Mammary epithelial cell (primary cell): ENCODE results near the gene QRFP.

Source experiments
- EZH2 ChIP-seq: IDR thresholded peaks from 2 replicates; pipeline ENCODE4 v1.6.1; 2012; ENCODE audit warnings: low read length, inconsistent platforms, borderline replicate concordance
- TF ChIP-seq, protein P1 (sequence below), 2 donors: IDR thresholded peaks in 1 of 2; conservative IDR thresholded peaks in 1 of 2; 2 replicates each; pipeline ENCODE4 v1.5.1; 2011 to 2012; ENCODE audit warnings: inconsistent platforms in 2 of 2, low read length in 2 of 2, mild to moderate bottlenecking in 2 of 2, control low read depth in 1 of 2, low read depth in 1 of 2; ENCODE audit not compliant: insufficient read depth in 1 of 2; ENCODE audit errors: extremely low read depth in 1 of 2

DNA sequence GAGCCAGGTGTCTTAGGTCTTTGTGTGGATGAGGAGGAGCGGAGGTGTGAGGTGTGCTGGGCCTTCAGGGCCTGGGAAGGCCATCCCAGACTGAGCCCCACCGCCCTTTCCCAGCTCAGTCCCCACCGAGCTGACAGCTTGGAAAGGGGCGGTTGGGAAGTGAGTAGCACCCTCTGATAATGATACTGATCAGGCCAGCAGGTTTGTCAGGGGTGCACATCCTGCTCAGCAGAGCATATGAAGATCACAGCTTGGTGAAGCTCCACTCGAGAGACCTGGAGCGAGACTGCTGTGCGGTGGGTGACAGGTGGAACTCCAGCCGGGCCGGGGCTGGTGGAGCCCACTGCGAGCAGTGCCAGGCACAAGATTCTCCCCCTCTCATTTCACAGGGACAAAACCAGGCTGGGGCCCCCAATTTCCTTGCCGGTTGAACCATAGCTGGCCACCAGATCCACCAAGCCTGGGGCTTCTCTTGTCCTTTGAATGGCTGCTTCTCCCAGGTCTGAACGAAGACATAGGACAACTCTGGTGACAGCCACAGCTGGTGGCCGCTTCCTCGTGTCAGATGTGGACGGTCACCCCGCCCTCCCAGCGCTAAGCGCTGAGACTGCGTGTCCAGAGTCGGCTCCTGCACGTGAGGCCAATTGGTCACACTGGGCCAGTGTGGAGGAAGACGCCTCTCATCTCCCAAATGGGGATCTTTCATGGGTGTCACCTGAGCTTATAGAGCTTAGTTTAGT is 8.3 kb downstream of the QRFP start:
- TF ChIP-seq, protein P1, sequence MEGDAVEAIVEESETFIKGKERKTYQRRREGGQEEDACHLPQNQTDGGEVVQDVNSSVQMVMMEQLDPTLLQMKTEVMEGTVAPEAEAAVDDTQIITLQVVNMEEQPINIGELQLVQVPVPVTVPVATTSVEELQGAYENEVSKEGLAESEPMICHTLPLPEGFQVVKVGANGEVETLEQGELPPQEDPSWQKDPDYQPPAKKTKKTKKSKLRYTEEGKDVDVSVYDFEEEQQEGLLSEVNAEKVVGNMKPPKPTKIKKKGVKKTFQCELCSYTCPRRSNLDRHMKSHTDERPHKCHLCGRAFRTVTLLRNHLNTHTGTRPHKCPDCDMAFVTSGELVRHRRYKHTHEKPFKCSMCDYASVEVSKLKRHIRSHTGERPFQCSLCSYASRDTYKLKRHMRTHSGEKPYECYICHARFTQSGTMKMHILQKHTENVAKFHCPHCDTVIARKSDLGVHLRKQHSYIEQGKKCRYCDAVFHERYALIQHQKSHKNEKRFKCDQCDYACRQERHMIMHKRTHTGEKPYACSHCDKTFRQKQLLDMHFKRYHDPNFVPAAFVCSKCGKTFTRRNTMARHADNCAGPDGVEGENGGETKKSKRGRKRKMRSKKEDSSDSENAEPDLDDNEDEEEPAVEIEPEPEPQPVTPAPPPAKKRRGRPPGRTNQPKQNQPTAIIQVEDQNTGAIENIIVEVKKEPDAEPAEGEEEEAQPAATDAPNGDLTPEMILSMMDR (conservative IDR thresholded peaks at IDR 0.05 in 1 of 2, IDR thresholded peaks at IDR 0.05 in 1 of 2; ENCODE audit: extremely low read depth in 1 of 2, insufficient read depth in 1 of 2, low read depth in 1 of 2, low read length in 2 of 2) = no peak
- TF ChIP-seq EZH2 = no peak
